HG03342 (cell line): ENCODE data around the gene UCHL1.
"Not testable (repeated sequence)": the region's sequence is repeated elsewhere in the genome, so short reads cannot be mapped to it uniquely, and the experiment has no call there.

Experiments
- ATAC-seq: cut with Tn5 transposase; IDR thresholded peaks from one replicate; pipeline ENCODE4 v1.9.1; 2021; ENCODE audit warnings: mild to moderate bottlenecking, moderate library complexity; ENCODE audit not compliant: unreplicated experiment

The UCHL1 gene

GRCh38 chr4:41287852-41288251 lies 31.1 kb downstream of the UCHL1 start:
- ATAC-seq, result no peak

GRCh38 chr4:41288254-41288653 lies 31.5 kb downstream of the UCHL1 start:
- no peak for ATAC-seq

DNA sequence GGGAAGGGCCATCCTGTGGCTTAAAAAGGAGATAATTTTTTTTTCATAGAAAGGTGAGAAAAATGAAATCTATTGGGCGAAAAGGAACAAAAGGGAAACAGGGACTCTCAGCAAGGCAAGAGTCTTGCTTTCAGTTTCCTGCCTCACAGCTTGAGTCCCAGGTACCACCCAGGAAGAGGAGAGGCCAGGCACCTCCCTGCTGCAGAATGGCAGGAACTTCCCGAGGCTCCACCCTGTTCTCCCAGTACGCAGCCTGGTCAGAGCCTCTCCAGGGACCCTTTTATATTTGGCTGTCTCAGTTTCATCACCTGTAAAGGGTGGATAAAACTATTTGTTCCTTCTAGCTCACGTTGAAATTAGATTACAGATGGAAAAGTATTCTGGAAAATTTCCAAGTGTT lies 33.8 kb downstream of the UCHL1 start:
- no peak for ATAC-seq

GRCh38 chr4:41294445-41295062 lies 37.8 kb downstream of the UCHL1 start:
- ATAC-seq, result no peak

GRCh38 chr4:41296995-41297394 lies 40.3 kb downstream of the UCHL1 start:
- no peak for ATAC-seq

- ATAC-seq, result no peak
Measured at GRCh38 chr4:41297832-41298231, 41.1 kb downstream of the UCHL1 start.

DNA sequence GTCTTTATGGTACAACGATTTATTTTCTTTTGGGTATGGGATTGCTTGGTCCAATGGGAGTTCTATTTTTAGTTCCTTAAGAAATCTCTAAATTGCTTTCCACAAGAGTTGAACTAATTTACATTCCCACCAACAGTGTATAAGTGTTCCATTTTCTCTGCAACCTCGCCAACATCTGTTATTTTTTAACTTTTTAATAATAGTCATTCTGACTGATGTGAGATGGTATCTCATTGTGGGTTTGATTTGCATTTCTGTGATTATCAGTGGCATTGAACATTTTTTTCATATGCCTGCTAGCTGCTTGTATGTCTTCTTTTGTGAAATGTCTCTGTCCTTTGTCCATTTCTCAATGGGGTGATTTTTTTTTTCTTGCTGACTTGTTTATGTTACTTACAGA lies 42.8 kb downstream of the UCHL1 start:
- no peak for ATAC-seq

GRCh38 chr4:41301137-41301536 lies 44.4 kb downstream of the UCHL1 start:
- no peak for ATAC-seq

- no peak for ATAC-seq
Measured at GRCh38 chr4:41303372-41304118, 46.8 kb downstream of the UCHL1 start.

DNA sequence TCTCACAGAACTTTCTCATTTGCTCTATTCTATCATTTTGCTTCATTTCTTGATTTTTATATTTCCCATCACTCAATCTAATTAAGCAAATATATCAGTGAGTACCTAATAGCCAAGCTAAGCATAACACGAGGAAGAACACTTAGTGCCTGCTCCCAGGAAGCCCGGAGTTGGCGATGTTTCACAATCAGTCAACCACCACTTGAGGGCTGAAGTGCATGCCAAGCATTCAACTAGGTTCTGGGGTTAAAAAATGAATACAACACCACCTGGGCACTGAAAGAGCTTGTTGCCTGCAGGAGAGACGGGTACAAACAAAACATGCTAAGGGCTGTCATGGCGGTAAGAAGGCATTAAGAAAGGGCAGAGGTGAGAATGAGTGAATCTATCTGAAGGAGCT lies 47.5 kb downstream of the UCHL1 start:
- no peak for ATAC-seq

GRCh38 chr4:41305476-41305875 lies 48.7 kb downstream of the UCHL1 start:
- no peak for ATAC-seq

- ATAC-seq, result no peak
Measured at GRCh38 chr4:41307638-41308037, 50.9 kb downstream of the UCHL1 start.

DNA sequence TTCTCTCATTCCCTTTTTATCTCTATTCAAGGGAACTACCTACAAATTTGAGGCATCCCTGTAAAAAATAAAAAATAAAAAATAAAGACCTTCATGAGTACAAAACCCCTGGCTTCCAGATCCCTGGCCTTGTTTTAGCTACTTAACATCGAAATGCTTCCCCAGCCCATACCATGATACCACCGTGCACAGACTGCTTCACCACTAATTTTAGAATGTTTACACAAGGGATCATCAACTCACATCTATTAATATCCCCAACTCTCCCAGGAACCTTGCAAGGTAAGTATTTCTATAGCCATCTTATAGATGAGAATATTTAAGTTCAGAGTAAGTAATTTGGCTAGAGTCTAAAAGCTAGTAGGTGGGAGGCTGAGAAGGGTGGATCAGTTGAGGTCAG lies 51.7 kb downstream of the UCHL1 start:
- ATAC-seq, result no peak

- ATAC-seq, result not testable (repeated sequence)
Measured at GRCh38 chr4:41315426-41315825, 58.7 kb downstream of the UCHL1 start.

GRCh38 chr4:41315862-41316261 lies 59.1 kb downstream of the UCHL1 start:
- no peak for ATAC-seq
